ACHN (cell line): ENCODE results near the gene GRIP1.

ENCODE experiments used
- DNase-seq: peaks from one replicate; pipeline ENCODE4 v3.0.0-alpha.2; 2015
- in situ Hi-C: cut with HindIII; loops from 2 replicates; pipeline ENCODE4 v1.10.0; 2017; ENCODE audit warnings: low sequenced_read_pairs, low pct_ligation_motif_present, low pct_unique_long_range_greater_than_20kb

Gene GRIP1

DNA sequence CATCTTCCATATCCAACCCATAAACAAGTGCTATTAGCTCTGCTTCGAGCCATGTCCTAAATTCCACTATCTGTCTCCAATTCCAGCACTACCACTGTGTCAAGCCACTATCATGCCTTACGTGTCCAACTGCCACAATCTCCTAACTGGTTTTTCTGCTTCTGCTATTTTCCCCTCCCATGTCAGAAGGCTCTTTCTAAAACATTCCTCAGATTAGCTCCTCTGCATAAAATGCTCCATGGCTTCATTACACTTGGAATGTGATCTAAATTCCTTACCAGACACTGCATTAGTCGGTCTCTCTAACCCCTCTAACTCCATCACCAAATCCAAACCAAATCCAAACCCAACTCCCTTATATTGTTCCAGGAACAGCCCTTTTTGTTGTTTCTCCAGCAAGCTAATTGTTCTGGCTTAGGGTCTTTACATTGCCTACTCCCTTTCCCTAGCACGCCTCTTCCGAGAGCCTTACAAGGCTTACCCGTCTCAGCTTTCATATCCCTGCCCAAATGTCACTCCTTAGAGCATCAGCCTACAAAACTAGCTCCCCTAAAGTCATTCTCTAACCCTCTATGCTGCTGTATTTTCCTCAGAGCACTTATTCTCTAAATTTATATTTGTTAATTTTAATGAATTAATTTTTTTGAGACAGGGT, 236.8 kb downstream of the GRIP1 start:
- DNase-seq: no peak
- in situ Hi-C loops: no loop called here

DNA sequence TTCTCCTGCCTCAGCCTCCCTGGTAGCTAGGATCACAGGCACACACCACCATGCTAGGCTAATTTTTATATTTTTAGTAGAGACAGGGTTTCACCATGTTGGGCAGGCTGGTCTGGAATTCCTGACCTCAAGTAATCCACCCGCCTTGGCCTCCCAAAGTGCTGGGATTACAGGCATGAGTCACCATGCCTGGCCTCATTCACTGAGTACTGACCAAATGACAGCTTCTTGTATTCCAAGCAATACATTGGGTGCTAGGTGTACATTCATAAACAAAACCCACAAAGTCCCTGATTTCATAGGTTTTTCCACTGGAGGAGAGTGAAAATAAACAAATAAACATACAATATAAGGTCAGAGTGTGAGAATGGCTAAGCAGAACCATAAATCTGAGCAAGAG, 240.3 kb downstream of the GRIP1 start:
- DNase-seq: peak; percentile 6
- in situ Hi-C loops: no loop called here

- no peak for DNase-seq
- in situ Hi-C loops: no loop called here
Observed at GRCh38 chr12:66430106-66430505, 248.8 kb downstream of the GRIP1 start.

DNA sequence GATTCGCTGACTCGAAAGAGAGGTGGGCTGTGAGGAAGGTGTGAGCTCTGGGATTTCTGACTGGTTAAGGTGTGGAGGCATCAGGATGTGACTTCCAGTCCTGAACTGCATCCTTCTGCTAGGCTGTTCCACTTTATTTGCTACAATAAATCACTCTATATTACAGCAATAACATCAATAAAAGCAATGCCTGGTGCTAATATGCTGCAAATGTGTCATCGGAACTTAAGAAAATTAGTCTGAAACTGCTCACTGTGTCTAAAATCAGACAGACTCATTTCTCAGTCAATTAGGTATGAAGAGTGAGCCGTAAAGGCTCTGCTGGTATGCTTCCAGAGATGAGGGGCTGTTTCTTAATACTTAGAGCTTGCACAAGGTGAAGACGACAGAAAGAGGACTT, 250.0 kb downstream of the GRIP1 start:
- in situ Hi-C loops: no loop called here

DNA sequence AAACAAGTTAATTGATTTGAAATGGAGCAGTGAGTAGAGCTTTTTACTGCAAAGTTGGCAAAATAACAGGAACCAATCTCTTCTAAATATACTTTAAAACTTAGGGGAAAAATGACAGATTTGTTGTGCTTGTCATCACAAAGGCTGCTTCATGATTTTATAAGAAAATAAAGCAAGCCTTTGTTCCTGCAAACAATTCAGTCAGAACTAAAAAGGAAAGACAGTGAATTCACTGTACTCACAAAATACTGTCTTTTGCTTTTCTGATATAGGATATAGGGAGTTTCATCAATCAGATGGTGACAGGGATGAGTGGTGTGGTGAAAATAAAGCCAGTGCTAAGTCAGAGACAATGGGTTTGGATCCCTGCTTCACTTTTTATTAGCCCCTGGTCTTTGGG, 250.6 kb downstream of the GRIP1 start:
- in situ Hi-C loops: no loop called here
- DNase-seq: no peak

More for the DNA sequence above, 250.0 kb downstream of the GRIP1 start:
- no peak for DNase-seq

- in situ Hi-C loops: no loop called here
- DNase-seq: no peak
Observed at GRCh38 chr12:66426696-66427095, 252.2 kb downstream of the GRIP1 start.

GRCh38 chr12:66423266-66423665, 255.6 kb downstream of the GRIP1 start:
- DNase-seq: no peak

GRCh38 chr12:66418908-66419307, 260.0 kb downstream of the GRIP1 start:
- no peak for DNase-seq
- in situ Hi-C loops: no loop called here

More at GRCh38 chr12:66423266-66423665, 255.6 kb downstream of the GRIP1 start:
- in situ Hi-C loops: no loop called here

DNA sequence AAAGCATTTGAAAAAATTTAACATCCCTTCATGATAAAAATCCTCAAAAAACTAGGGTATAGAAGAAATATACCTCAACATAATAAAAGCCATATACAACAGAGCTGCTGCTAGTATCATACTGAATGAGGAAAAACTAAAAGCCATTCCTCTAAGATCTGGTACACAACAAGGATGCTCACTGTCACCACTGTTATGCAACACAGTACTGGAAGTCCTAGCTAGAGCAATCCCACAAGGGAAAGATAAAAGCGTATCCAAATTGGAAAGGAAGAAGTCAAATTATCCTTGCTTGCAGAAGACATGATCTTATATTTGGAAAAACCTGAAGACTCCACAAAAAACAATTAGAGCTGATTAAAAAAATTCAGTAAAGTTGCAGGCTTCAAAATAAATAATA, 261.7 kb downstream of the GRIP1 start:
- in situ Hi-C loops: no loop called here
- DNase-seq: no peak

DNA sequence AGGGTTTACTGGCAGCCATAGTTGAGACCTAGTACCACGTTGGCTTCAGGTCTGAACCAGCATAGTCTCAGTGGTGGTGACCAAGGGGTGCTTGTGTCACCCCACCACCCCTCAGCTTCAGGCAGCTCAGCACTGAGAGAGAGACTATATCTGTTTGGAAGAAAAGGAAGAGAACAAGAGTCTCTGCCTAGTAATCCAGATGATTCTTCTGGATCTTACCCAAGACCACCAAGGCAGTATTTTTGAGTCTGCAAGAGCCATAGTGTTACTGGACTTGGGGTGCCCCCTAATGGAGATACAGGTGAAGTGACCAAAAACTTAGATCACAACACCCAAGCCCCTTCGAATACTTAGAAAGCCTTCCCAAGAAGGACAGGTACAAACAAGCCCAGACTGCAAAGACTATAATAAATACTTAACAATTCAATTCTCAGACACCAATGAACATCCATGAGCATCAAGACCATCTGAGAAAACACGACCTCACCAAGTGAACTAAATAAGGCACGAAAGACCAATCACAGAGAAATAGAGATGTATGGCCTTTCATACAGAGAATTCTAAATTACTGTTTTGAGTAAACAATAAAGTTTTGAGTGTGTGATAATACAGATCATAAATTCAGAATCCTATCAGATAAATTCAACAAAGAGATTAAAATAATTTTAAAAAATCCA, 269.5 kb downstream of the GRIP1 start:
- in situ Hi-C loops: no loop called here
- DNase-seq: peak; percentile 64

DNA sequence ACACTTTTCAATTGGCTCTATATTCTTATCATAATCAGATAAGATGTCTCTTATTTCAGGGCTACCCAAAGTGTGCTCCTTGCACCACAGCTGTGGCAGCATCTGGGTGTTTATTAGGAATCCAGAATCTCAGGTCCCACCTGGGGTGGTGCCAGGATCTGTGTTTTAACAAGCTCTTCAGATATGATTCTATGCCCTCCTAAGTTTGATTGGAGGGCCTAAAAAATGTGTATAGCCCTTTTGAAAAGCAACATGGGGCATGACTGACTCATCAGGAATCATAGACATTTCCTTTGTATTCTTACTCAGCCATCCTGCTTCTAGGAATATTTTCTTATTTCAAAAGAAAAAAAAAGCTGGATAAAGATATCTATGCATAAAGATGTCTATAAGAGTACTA, 273.5 kb downstream of the GRIP1 start:
- in situ Hi-C loops: no loop called here

DNA sequence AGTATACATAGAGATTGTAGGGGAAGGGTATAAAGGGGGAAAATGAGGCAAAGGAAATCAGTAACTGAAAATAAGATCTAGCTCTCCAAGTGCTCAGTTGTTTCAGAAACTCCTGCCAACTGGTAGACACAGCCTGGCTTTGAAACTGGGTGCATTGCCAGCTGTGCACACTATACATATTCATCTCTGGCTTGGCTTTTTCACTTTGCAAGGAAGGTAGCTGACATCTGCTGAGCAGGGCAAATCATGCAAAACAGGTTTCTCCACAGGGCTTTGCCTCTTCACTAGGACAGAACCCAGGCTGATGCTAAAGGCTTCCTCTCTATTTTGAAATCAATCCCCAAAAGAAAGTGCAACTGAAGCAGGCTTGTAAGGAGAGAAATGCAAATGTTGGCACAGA, 275.1 kb downstream of the GRIP1 start:
- in situ Hi-C loops: no loop called here
- DNase-seq: no peak

More for the DNA sequence above, 273.5 kb downstream of the GRIP1 start:
- no peak for DNase-seq

DNA sequence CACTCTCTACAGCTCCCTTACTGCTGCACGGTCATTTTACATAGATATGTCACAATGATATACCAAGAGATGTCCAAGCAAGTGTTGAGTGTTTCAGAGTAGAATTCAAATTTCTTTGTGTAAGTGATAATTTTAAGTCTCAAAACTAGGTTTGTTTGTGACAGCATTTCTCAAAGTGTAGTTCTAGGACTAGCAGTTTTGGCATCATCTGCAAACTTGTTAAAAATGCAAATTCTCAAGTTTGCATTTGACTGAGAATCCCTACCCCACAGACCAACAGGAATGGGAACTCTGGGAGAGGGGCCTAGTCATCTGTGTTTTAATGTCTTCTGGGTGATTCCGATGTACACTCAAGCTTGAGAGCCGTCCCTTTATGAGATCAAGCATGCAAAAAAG, 279.0 kb downstream of the GRIP1 start:
- DNase-seq: no peak
- in situ Hi-C loops: no loop called here

DNA sequence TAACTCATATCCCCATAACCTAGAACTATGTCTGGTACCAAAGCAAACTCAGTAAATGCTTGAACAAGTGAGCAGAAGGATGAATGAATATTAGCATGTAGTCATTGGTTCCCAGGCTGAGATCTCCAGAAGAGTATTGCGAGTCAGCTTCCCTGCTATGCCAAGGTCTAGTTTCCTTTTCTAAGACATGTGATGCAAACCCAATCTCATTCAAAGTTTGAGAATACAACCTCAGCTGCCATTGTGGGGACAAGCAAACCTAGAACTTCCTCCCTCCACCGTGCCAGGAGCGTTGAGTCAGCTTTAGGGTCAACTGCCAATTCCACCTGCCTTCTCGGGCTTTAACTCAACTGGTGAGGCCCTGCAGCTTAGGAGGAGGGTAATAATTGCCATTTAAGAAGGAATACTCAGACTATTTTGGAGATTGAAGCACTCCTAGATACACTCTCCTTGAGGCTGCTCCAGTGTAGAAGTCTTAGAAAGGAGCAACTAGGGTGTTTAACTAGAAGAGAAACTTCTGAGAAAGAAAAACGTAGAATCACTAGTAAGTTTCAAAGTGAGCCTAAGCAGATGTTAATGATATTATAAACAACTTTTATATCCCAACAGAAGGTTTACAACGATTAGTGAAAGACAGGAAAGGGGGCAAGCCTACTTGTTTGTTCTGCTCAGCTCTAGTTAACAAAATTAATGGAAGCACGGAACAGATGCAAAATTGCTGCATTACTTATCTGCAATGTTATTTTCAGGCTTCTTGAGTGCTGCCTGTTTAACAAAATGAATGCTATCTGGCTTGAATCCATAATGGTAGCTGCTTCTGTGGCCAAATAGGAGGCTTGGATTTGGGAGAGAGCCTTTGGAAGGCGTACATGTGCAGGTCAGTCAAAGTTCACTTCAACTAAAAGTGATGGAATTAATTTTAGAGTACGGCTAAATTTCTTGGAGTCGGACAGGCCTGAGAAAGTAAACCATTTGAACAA, 279.7 kb downstream of the GRIP1 start:
- in situ Hi-C loops: no loop called here
- DNase-seq: peak; percentile 68

- in situ Hi-C loops: no loop called here
Observed at GRCh38 chr12:66397574-66398290, 281.1 kb downstream of the GRIP1 start.

GRCh38 chr12:66393890-66394289, 285.0 kb downstream of the GRIP1 start:
- in situ Hi-C loops: no loop called here
- no peak for DNase-seq

More at GRCh38 chr12:66397574-66398290, 281.1 kb downstream of the GRIP1 start:
- DNase-seq: no peak

- no peak for DNase-seq
- in situ Hi-C loops: no loop called here
Observed at GRCh38 chr12:66392266-66392915, 286.5 kb downstream of the GRIP1 start.

GRCh38 chr12:66388517-66388916, 290.4 kb downstream of the GRIP1 start:
- DNase-seq: no peak
- in situ Hi-C loops: no loop called here
